Small intestine (tissue), 7 donors: ENCODE measurements around the gene ATP6V0E2. TPM values are rescaled to one million over a fixed set of nuclear protein-coding genes. Genes with fewer than 3 reads are reported as not detected.
A peak's percentile ranks its signal among the peaks of the same experiment; 100 is the strongest.

ENCODE experiments used
- DNase-seq, 2 donors: peaks; one replicate each; pipeline versions ENCODE4 v3.0.0 to v3.0.0-alpha.2; 2013
- FAIRE-seq: peaks from 2 replicates; lab custom pipeline; 2012; peaks lifted over from hg19 to GRCh38; lab: Jason Lieb, UNC
- H3K27ac ChIP-seq, 3 donors: one replicate each; pipeline ENCODE4 v1.5.1; 2013; ENCODE audit warnings: low read length in 2 of 3, mild to moderate bottlenecking in 2 of 3, control low read depth in 1 of 3, inconsistent platforms in 1 of 3, low read depth in 1 of 3, moderate library complexity in 1 of 3
- H3K27me3 ChIP-seq, 3 donors: one replicate each; pipeline ENCODE4 v1.6.1; 2013; ENCODE audit warnings: low read length in 3 of 3, inconsistent platforms in 1 of 3; ENCODE audit not compliant: control insufficient read depth in 3 of 3, insufficient read depth in 3 of 3
- H3K36me3 ChIP-seq, 3 donors: one replicate each; pipeline ENCODE4 v1.6.1; 2013; ENCODE audit warnings: low read length in 3 of 3, inconsistent platforms in 1 of 3, low read depth in 1 of 3, mild to moderate bottlenecking in 1 of 3, moderate library complexity in 1 of 3; ENCODE audit not compliant: control insufficient read depth in 3 of 3, insufficient read depth in 2 of 3
- H3K4me1 ChIP-seq, 3 donors: one replicate each; pipeline ENCODE4 v1.6.1; 2013; ENCODE audit warnings: low read length in 2 of 3, inconsistent platforms in 1 of 3, low read depth in 1 of 3, mild to moderate bottlenecking in 1 of 3, moderate library complexity in 1 of 3; ENCODE audit not compliant: control insufficient read depth in 3 of 3, insufficient read depth in 2 of 3
- H3K4me3 ChIP-seq, 3 donors: one replicate each; pipeline ENCODE4 v1.5.1; 2013; ENCODE audit warnings: low read length in 3 of 3, control low read depth in 1 of 3, inconsistent platforms in 1 of 3, low read depth in 1 of 3, mild to moderate bottlenecking in 1 of 3, moderate library complexity in 1 of 3
- H3K9me3 ChIP-seq, 2 donors: one replicate each; pipeline ENCODE4 v1.6.1; 2013; ENCODE audit warnings: low read depth in 1 of 2, low read length in 1 of 2; ENCODE audit not compliant: control insufficient read depth in 2 of 2, insufficient read depth in 1 of 2
- WGBS, 3 donors: extraction: QIAGEN DNeasy Blood & Tissue Kit; methylation state at CpG; one replicate each; pipeline ENCODE4 v1.1.7; 2013; 5-methylcytosine and 5-hydroxymethylcytosine counted together
- polyA plus RNA-seq, 4 donors: library from polyadenylated mRNA; stranded (reverse) in 3 of 4; unstranded in 1 of 4; fragments of 200-250 nt in 3 of 4; fragments of 120-200 nt in 1 of 4; gene quantifications; one replicate each; pipeline versions ENCODE4 v1.2.1 to v1.2.3, GENCODE V29; 2013
- donor health status: healthy with polysubstance abuse.
- donor health status: control.
- donor health status: control.
- donor health status: Bipolar disorder and iron deficiency.
- donor health status: healthy.

The ATP6V0E2 gene
- polyA plus RNA-seq, 4 donors, result 4.0 to 33.8 (median 5.1) TPM

DNA sequence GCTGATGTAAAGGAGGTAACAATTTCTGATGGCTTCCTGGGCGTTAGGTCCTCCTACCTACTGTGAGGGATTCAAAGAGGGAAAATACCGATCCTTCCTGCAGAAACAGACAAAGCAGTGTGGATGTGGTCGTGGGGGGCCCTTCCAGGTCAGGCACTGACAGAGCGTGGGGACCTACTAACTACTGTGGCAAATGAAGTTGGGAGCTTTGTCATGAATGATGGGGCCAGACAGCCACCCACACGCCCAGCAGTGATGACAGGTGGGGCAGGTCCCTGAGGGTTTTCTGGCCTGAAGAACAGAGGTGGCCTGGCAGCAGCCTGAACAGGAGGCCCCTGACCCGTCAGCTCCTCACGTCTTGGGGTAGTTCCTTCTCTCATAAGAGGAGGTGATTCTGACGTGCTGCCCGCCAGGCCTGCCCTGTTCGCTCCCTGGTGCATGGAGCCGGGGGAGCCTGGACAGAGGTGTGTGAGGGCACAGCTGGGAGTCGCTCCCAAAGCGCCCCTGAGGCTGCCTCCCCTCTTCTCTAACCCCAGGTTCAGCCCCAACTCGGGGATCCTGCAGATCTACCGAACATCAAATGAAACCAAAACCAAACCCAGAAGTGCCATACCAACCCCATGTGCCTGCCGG is 4.2 kb downstream of the ATP6V0E2 start:
- Histone ChIP-seq H3K4me3 (no peak overlapping the region), H3K27ac (no peak overlapping the region), H3K27me3 (peaks cover 0 to 6% (median 0%) of the 10 kb centered on the region in 3 donors), H3K4me1 (peaks cover 0 to 7% (median under 1%) of the 10 kb centered on the region in 3 donors), H3K36me3 (no peaks in the 10 kb centered on the region), H3K9me3 (no peaks in the 10 kb centered on the region)
- DNase-seq (no peak), FAIRE-seq (no peak)
- 78 to 87% (median 86%) methylated on average over 15 to 16 of the region's 16 CpGs for WGBS, 3 donors

DNA sequence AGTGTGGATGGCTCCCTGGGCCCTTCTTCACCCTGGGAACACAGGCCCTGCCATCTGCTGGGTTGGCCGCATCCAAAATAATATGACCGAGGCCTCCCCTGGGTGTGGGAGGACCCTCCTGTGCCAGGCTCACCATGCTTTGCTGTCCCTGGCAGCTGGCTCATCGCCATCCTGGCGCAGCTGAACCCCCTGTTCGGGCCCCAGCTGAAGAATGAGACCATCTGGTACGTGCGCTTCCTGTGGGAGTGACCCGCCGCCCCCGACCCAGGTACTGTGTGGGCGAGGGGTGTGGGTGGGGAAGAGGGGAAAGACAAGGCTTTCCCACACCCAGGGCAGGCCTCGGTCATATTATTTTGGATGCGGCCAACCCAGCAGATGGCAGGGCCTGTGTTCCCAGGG is 4.8 kb downstream of the ATP6V0E2 start:
- Histone ChIP-seq H3K27me3 (peaks cover 0 to 6% (median 0%) of the 10 kb centered on the region in 3 donors), H3K4me1 (peaks cover 0 to 9% (median 0%) of the 10 kb centered on the region in 3 donors), H3K36me3 (no peaks in the 10 kb centered on the region), H3K4me3 (no peak overlapping the region), H3K9me3 (no peaks in the 10 kb centered on the region), H3K27ac (no peak overlapping the region)
- 88 to 90% (median 90%) methylated on average over 13 of the region's 13 CpGs for WGBS, 3 donors
- FAIRE-seq, result no peak
- DNase-seq, result no peak

DNA sequence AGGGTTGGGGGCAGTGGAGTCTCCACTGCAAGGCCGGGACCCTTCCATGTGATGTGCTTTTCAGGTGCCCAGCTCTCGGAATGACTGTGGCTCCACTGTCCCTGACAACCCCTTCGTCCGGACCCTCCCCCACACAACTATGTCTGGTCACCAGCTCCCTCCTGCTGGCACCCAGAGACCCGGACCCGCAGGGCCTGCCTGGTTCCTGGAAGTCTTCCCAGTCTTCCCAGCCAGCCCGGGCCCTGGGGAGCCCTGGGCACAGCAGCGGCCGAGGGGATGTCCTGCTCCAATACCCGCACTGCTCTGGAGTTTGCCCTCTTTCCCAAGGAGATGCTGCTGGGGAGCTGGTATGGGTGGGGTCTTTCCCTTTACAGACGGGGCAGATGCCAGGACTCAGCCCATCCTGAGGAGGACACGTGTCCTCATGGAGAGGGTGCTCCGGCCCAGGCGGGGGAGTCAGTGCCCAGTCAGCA is 5.5 kb downstream of the ATP6V0E2 start:
- Histone ChIP-seq H3K27me3 (peaks cover 0 to 4% (median 0%) of the 10 kb centered on the region in 3 donors), H3K4me1 (peaks cover 0 to 11% (median 0%) of the 10 kb centered on the region in 3 donors), H3K36me3 (no peaks in the 10 kb centered on the region), H3K27ac (no peak overlapping the region), H3K4me3 (no peak overlapping the region), H3K9me3 (no peaks in the 10 kb centered on the region)
- WGBS, 3 donors, result 75 to 90% (median 86%) methylated on average over 13 to 14 of the region's 14 CpGs
- no peak for DNase-seq
- no peak for FAIRE-seq

DNA sequence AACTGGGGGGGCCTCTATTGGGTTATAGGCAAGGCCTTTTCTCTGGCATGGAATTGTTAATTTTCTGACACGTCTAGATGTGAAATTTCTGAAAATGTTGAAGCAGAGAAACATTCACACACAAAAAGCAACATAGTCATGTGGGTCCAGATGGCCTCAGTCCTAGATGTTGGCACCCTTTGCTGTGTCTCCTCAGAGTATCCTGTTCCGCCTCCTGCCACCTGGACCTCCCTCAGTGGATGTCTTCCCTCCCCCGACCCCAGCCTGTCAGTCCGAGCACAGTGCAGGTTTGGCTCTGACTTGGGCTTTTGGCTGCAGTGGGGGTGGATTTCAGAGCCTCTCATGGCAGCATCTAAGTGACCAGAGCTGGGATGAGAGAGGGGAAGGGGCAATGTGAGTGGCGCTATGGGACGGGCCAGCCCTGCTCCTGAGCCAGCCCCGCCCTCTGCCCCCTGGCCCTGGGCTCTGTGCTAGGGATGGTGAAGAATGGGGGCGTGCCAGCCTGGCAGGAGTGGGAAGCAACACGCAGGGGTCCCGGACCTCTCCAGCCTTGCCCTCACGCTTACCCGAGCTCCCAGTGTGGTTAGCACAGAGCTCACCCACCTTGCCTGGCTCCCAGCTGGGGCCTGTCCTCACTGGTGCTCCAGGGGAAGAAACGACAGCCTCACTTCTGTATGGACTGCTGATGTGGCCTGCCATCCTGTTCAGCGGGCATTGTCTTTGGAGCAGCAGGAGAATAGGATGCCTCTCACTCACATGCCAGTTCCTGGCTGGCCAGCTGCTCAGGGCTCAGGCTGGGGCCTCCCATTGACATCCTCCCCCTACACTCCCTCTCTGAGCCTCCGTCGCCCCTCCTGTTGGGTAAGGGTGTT is 6.2 kb downstream of the ATP6V0E2 start:
- no peaks in the 10 kb centered on the region for H3K9me3 ChIP-seq
- H3K27me3 ChIP-seq, result no peaks in the 10 kb centered on the region
- no peak overlapping the region for H3K27ac ChIP-seq
- 84 to 92% (median 92%) methylated on average over 16 of the region's 16 CpGs for WGBS, 3 donors
- FAIRE-seq, result no peak
- peaks cover 0 to 9% (median 0%) of the 10 kb centered on the region in 3 donors for H3K4me1 ChIP-seq
- H3K36me3 ChIP-seq, result no peaks in the 10 kb centered on the region
- no peak overlapping the region for H3K4me3 ChIP-seq
- DNase-seq, result no peak

DNA sequence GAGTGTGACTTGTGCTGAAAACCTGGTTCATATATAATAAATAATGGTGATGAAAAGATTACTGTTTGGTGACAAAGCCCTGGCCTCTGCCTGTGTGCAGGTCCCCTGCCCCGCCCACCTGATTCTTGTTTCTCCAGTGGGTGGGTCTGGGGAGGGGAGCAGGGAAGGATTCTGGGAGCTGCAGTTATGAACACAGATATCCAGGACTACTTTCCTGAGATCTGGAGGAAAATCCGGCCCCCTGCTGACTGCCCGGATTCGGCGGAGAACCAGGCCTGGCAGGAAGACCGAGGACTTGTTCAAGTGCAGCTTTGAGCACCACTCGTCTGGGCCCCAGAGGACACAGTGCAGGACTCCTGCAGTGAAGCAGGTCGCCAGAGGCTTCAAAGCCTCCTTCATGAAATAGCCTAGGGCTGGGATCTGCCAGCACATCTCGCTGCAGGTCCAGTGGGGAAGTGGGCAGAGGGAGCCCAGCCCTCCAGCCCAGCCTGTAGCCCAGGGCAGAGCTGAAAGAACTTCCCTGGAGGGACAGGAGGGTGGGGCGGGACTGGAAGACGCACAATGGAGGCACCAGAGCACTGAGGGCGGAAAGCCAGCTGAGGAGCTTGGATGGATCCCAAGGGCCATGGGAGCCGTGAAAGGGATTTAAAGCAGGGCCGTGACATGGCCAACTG is 7.0 kb downstream of the ATP6V0E2 start:
- Histone ChIP-seq H3K4me3 (no peak overlapping the region), H3K27ac (no peak overlapping the region), H3K27me3 (no peaks in the 10 kb centered on the region), H3K4me1 (peaks cover 0 to 15% (median 0%) of the 10 kb centered on the region in 3 donors), H3K9me3 (no peaks in the 10 kb centered on the region), H3K36me3 (no peaks in the 10 kb centered on the region)
- DNase-seq (no peak), FAIRE-seq (no peak)
- 73 to 88% (median 79%) methylated on average over 14 of the region's 14 CpGs for WGBS, 3 donors

DNA sequence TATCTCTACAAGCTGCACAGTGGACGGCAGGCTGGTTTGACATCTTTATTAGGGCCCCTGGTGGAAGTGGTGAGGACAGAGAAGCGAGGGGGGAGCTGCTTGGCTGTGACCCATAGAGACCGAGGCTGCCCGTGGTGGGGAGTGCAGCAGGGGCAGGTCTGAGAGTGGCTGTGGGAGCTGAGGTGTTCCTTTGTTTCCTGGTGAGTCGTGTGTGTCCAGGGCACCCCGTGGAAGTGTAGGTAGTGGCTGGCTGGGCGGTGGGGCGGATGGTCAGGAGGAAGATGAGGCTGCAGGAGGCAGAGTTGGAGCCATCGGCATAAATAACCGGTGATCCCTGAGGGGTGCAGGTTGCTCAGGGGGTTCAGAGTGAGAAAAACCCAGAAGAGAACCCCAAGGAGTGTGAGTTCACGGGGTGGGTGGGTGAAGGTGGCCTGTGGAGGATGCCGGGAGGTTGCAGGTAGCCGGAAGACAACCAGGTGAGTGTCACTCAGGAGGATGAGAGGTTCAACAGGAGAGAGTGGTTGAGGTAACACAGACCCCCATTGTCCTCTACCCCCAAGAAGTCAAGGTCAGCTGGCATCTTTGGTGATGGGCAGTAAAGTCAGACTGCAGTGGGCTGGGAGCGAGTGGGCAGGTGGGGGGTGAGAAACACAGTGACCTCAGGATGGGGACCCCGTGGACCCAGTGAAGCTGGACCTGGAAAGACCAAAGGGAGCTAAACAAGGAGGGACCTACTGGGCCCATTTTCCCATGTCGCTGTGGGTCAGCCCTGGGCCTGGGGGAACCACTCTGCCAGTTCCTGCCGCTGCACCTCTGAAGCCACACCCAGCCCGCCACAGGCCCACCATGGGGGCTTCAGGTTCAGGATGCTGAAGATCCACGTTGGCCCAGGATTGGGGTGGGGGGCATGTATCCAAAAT is 7.8 kb downstream of the ATP6V0E2 start:
- H3K4me1 ChIP-seq, result peaks cover 0 to 15% (median 0%) of the 10 kb centered on the region in 3 donors
- H3K9me3 ChIP-seq, result no peaks in the 10 kb centered on the region
- FAIRE-seq, result no peak
- 81 to 84% (median 84%) methylated on average over 19 of the region's 19 CpGs for WGBS, 3 donors
- no peaks in the 10 kb centered on the region for H3K27me3 ChIP-seq
- H3K27ac ChIP-seq, result no peak overlapping the region
- no peak overlapping the region for H3K4me3 ChIP-seq
- no peaks in the 10 kb centered on the region for H3K36me3 ChIP-seq
- no peak for DNase-seq

DNA sequence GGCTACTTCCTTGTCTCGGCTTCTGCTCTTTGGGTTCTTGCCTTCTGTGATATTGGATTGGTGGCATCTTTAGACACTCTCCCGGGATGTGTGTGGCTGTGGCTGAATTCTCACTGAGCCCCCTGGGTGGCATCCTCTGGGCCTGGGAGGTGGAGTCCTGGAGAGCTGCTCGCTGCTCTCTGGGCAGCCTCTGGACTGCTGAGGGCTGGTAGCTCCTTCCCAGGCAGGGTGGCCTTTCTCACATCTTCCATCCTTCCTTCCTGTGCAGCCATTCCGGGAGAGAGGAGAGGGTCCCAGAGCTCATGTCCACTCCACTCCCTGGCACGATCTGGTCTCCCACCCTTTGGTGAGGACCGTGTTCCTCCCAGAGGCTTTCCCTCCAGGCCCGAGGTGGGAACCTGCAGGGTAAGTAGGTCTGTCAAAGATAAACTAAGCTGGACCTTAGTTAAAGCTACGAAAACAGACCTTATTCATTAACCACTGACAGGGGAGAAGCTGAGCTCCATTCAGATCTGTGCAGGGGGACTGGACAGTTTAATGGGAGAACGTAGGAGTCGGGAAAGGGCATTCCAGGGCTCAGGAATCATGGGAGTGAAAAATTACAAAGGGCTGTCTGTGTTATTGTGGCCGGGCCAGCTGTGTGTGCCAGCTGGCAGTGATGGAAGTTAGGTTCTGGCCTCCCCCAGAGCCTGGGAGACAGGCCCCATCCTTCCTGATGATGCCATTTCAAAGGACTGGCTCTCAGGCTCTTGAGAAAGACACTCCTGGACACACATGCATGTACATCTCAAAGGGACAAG is 8.7 kb downstream of the ATP6V0E2 start:
- Histone ChIP-seq H3K4me1 (peaks cover 0 to 15% (median 0%) of the 10 kb centered on the region in 3 donors), H3K36me3 (no peaks in the 10 kb centered on the region), H3K27me3 (no peaks in the 10 kb centered on the region), H3K4me3 (no peak overlapping the region), H3K27ac (no peak overlapping the region), H3K9me3 (no peaks in the 10 kb centered on the region)
- WGBS, 3 donors, result 74 to 78% (median 75%) methylated on average over 11 of the region's 11 CpGs
- FAIRE-seq (no peak), DNase-seq (peak in 1 of 2 donors; percentile 1)
